MV-4-11 (cell line): ENCODE data around the gene PTPRB.

Experiments
- DNase-seq: peaks from one replicate; lab custom pipeline; 2025; lab: John Stamatoyannopoulos, UW

PTPRB gene

DNA sequence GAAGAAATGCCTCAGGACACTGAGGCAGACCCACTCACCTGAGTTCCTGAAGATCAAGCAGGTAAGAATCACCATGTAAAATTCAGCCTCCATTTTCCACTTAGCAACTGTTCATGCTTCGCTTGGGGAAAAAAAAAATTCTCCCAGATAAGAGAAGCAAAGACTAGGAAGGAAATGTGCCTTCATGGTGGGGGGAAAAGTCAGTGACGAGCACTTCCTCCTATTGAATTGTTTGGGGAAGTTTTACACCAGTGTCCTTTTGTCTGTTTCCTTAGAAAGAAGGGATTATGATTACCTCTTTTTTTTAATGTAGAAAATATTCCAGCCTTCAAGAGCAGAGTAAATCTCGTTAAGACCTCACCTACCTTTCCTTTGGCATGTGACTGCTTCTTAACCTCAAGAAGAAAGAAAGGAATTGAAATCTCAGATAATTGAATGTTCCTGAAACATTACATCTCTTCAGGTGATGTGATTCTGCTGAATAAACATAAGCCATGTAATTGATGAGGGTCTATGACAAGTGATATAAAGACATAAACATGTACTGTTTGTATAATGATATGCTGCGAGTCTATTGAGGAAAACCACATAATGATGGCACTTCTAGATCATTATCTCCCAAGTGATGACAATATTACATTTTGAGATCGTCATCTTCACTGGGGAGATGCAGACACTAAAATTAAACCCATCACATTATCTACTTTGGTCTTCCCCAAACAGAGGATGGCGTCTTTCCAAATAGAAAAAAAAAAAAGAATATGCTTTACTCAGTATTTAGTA lies at the start of gene PTPRB:
PTPRB (minus strand) TSS at position 127 of the 783 bp plus-strand sequence; CDS start at position 93, 34 bp downstream.
- no peak for DNase-seq

DNA sequence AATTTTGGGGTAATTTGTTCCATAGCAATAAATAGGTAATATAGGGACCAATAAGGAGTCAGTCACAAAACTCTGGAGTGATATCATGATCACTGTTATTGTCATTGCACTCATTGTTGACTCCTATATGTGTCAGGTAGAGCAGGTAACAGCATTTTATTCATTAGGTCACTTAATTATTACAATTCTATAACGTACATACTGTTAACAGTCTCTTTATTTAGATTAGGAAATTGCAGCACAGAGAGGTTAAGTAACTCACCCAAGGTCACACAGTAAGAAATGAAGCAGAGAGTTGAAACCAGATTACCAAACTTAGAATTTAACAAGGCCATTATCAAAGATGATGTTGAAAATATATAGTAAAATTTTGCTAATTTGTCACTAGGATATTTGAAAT lies 49.7 kb upstream of the PTPRB start:
- no peak for DNase-seq

DNA sequence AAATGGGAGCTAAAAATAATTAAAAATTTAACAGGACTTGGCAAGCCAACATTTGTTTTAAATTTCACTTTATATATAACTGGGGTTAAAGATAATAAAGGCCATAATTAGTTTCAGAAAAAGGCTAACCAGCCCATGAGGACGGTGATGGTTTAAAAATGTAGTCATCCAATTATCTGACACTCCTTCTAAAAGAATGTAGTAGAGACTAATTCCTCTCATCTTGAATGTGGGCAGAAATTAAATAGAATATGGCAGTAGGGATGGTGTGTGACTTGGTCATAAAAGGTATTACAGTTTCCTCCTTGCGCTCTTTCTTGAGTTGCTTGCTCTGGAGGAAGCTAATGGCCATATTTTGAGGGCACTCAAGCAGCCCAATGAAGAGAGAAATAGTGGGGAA lies 49.1 kb upstream of the PTPRB start:
- no peak for DNase-seq

DNA sequence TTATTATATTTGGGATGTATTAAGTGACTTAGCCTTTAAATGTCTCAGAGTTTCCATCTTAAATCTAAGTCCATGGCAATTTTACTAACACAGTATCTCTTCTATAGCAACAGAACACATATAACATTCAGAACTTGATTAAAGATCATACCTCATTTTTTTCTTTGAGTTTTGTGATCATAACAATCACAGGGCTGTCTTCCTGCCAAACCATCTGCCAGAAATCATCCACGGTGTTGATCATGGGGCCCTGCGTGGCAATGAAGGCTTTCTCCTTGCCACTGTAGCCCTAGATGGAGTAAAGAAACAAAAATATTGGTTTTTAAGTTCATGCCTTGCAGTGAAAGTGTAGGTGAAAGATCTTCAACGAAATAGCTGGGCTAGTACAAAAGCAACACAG lies 46.7 kb upstream of the PTPRB start:
- no peak for DNase-seq

DNA sequence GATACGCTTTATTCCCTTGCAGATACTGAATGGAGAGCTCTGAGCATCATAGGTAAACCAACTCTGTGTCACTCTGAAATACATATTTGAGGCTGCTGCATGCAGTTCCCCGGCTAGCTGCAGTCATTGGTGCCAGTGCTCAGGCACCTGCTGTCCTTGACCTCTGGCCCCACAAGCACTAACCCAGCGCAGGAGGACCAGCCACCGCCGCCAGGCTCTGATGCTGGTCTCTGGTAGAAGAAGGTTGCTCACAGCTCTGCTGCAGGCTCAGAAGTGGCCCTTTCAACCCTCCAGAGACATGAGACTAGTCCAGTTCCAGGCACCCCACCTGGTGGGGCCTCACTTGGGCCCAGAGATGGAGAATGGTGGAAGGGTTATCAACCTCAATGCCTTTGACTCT lies 34.5 kb upstream of the PTPRB start:
- no peak for DNase-seq

DNA sequence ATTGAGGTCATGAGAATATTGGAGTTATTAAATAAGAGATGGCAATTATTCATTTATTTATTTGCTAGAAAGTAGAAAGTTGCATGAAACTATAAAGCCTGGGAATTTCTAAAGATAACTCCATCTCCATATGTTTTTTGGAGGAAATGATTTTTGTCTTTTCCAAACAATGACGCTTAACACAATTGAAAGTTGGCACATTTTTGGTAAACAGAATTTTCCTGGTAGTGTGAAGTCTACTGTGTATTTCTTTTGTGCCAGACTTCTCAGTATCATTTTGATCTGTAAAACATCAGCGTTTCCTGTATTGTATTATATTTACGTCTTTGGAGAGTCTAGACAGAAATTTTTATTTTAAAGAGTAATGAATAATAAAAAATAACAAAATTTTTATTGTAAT lies 33.7 kb upstream of the PTPRB start:
- DNase-seq = no peak

DNA sequence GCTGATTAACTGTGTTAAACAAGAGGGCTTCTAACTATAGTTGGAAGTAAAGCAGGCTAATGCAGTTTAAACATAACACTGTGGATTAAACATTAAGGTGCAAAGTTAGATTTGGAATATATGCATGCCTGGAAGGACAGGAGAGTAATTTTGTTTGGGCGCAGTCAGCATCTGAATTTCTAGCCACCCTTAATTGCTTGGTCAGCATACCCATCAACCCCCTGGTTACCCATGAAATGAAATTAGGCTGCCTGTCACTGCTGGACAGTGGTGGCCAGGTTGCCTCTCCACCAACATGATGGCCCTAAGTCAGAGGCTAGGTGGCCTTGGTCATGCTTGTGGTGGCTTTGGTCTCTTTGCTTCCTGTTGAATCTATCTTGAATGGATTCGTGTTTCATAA lies 30.0 kb upstream of the PTPRB start:
- no peak for DNase-seq

DNA sequence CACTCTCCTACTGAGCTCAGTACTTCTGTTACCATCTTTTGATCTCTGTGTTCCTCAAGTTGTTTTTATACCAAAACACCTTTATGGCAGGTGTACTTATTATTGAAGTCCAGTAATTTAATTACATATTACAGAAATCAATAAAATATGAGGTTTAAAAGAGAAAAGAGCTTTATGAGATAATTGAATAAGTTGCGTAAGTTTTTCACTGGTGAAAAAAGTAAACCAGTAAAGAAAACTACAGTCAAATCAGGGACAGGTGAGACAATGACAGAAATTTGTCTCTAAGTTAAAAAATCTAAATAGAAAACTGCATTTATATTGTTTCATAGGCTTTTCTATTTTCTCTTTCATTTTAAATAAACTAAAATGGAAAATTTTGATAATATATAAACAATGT lies 29.1 kb upstream of the PTPRB start:
- no peak for DNase-seq

DNA sequence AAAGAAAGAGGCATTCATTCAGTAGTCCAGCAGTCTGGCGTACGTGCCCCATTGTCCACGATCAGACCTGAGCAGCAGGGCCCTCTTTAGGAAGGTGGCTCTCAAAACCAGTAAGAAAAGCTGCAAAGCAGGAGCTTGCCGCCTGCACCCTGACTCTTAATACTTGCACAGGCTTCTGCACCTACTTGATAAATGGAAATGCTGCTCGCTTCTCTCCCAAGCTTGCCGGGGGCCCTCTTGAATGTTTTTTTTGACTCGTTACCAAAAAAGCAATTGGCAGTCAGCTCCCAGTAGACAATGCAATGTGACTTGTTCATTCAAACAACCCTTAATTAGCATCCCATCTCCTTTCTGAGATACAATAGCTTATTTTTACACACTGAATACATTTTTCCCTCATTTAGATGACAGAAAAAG lies 27.2 kb upstream of the PTPRB start:
- no peak for DNase-seq

DNA sequence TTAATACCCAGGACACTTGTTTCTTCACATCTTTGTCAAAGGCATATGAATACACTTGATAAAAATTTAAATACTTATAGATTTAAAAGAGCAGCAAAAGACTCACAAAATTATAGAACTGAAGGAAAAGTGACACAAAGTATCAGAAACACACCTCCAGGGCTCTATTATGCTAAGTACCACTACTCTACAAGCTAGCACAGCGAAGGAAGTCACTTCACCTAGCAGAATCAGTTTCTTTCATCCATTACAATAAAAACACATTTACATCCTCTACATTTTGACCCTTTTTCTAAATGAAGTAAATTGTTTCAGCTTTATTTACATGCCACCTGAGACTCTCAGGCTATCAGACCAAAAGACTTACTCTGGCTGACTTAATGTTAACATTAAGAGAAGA lies 26.6 kb upstream of the PTPRB start:
- no peak for DNase-seq

DNA sequence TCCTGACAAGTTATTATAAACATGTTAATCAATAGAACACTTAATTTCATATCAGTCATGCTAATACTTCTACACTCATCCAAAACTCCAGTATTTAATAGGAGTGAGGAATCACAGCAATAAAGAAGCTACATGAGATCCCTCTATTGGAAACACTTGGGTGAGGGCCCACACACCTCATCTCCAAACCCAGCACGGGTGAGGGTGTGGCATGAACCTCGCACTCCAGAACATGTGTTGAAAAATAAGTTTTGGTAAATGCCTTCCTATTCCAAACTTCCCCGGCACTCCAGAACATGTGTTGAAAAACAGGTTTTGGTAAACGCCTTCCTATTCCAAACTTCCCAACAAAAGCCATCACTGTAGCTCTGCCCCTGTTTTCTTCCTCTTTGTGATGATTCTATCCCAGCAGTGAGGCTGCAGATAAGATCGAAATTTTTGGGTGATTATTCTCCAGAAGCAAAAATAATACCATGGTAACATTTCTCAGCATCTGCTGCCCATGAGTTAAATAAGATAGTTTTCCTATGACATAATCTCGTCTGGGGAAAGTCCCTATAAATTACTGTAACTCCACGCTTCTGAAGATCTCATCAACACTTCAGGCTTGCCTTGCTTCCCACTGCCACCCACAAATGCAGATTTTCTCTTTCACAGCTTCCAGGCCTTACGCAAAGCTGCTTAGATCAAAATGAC lies 24.4 kb upstream of the PTPRB start:
- DNase-seq = no peak

DNA sequence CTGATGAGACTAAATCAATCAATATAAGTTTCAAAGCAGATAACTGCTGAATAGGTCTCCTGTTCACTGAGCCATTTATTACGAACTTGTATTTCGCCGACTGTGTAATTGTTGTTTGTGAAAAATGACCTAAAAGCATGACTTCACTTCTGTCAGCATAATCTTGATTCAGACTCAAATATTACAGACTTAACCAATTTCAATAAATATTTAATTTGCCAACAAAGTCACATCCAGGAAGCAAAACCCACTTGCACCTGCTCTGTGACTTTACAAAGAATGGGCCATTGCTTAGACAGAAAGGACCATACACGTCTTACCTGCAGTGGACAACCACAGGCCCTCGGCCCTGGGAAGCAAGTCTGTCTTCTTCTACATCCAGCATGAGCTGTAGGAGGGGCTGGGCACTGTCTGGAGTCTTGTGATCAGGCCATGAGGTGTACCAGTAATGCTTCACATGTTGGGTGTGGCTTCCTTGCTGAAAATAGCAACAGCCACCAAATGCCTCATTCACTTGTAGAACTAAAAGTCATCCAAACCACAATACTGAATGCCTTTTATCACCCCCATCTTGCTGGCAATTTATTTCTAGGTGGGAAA lies 23.5 kb upstream of the PTPRB start:
- DNase-seq = no peak

DNA sequence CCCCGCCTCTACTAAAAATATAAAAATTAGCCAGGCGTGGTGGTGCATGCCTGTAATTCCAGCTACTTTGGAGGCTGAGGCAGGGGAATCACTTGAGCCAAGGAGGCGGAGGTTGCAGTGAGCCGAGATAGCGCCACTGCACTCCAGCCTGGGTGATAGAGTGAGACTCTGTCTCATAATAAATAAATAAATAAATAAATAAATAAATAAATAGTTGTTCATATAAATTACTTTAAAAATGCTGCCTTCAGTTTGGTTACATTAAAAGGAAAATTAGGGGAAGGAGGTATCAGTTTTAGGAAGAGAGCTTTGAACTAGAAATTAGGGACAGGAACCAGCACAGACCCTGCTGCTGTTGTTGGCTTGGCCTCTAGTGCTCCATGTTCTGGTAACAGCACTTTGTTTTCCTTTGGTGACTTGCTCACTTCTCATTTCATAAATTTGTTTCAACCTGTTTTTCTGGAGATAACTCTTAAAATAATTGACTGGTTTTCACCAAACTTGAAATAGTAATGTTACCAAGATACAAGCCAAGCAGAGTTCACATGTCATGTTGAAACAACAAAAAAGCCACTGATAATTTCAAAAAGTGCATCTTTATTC lies 22.9 kb upstream of the PTPRB start:
- no peak for DNase-seq

DNA sequence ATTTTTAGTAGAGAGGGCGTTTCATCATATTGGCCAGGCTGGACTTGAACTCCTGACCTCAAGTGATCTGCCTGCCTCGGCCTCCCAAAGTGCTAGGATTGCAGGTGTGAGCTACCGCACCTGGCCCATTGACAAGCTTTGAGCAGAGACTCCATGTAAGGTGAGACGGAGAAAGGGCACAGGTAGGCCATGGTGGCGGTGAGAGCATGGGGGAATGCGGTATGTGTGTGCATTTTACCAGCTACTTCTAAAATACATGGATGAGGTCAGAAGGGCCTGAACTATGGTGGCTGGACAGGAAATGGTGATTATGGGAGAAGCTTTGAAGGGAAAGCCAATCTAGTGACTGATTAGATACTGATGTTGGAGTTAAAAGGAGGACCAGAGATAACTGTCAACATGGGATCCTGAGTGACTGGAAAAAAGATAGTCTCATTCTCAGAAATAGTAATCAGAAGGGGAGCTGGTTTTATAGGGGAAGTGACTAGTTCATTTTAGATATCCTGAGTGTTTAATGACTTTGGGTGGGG lies 21.9 kb upstream of the PTPRB start:
- no peak for DNase-seq

DNA sequence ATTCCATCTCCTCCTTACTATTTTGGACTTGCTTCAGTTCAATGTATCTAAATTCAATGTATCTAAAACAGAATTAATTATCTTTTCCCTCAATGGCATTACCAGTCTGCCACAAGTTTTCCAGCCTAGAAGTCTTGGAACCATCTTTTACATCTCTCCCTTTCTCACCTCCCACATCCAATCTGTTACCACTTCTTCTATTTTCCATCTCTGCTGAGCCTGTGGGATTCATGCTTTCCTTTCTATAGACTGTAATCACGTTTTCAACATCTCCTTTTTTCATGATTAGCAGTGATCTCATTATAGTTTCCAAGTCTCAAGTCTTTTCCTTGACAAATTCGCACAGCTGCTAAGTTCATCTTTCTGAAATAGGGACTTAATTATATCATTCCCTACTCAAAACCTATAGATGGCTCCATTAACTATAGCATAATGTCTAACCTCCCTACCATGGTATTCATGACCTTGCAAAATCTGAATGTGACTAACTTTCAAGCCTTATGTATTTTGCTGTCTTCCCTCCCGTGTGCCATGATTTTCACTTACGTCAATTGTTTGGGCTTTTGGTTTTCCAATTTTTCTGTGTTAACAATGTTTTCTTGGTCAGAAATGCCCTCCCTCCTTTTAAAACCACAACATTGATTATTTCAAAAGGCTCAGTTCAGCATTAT lies 20.5 kb upstream of the PTPRB start:
- DNase-seq = no peak

DNA sequence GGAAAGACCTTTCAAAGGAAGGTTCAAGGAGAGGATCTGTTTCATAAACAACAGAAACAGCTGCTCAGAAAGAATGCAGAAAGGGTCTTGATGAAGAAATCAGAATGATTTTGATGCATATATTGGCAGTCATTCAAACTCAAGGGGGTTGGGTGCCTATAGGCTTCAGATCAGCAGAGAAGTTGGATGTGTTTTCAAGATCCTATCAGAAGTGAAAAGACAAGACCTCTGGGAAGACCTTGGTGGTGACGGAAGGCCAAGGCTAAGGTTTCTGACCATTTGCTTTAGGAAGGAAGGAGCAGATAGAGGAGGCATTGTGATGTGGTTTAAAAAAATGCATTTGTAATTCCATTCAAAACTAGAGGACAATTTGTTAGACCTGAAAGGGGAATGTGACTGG lies 15.2 kb upstream of the PTPRB start:
- DNase-seq = no peak

DNA sequence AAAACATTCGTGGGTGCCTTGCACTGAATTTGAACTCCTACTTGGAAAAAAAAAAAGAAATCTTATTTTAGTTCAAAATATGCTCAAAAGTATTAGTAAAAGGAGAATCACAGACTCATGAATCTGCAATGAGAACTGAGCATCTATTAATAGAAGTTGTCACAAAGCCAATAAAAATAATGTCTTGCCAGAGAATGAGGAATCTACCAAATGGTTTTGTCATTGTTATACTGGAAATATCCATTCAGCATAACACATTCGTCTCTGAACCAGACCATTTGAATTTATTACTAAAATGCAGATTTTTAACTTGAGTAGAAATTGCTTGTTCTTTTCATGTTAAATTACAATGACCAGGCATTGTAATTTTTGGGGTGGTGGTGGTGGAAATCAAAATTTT lies 11.6 kb upstream of the PTPRB start:
- no peak for DNase-seq

DNA sequence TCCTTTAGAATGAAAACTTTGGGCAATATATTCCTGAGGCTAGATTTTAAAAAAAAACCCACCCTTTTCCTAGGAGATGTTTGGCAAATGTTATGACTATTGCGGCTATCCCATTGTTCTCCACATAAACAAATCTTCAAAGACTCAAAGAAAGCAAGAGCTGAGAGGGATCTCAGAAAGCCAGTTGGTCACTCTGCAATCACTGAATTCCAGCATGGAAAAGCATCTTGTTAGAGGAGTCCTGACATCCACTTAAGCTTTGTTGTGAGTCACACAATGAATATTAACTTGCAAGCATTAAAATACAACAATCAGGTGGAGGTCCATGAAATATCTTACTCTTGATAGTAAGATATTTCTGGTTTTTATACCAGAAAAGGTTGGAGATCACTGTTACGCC lies 11.0 kb upstream of the PTPRB start:
- no peak for DNase-seq

DNA sequence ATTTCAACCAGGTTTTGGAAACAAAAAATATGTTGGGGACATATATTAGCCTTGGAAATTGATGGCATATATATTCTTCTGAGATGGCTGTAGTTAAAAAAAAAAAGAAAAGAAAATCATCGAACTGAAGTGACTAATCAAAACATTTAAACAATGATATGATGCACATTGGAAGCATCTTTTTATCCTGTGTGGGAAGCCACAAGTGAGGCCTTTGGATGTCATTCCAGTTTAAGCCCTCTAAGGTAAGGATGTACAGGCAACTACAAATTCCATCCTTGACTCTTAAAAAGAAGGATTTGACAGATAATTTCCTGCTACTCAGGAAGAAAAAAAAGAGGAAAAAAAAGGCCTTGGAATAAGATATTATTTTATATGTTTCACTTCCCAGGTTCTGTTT lies 9.6 kb upstream of the PTPRB start:
- DNase-seq = no peak

DNA sequence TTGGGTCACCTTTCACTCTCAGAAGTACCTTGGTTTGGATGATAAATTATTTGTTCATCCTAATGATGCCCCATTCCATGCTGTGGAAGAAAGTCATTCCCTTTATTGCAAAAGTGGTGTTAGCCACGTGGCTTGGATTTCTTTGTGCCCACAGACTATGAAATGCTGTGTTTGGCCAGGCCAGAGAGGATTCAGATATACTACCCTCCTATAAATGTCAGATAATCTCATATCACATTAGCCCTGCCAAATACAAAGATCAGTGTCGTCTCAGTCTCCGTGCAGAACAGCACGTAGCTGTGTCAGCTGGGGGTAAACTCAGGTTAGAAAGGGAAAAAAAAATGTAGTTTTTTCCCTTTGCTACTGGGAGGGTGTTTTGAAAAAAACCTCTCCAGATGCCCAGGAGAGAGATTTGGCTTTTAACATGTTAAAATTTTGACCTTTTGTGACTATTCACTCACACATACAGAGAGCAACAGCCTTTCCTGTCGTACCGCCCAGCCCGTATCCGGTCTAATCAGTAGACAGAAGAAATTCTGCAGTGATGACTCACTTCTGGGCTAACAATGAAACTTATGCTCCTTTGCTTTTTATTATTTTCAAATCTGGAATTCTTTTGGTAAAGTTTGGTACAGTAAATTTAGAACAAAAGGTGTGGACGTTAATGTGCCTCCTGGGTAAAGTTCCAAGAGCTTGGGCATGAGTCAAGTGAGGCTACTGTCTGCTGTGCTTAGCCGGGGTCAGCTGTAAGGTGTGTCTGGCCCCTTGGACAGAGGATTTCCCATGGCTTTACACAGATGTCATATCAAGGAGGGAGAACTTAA lies 8.5 kb upstream of the PTPRB start:
- DNase-seq = no peak

DNA sequence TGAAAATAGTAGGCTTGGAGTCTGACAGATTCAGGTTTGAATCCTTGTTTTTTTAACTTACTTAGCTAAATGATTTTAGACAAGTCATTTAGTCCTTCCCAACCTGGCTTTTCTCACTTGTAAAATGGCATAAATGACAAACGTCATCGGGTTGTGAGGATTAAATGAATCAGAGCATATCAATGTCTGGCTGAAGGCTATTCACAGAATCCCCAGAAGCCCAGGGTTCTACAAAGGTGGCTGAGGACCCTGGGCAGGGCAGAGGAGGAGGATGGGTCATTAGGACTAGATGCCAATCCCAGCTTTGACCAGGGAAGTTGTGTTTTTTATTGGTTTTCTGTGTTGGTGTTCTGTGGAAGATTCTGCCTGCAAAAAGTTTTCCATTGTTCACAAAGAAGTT lies 7.6 kb upstream of the PTPRB start:
- no peak for DNase-seq
